ENCODE data around the gene LINGO3.
A peak's percentile ranks its signal among the peaks of the same experiment; 100 is the strongest.

LINGO3 gene

DNA sequence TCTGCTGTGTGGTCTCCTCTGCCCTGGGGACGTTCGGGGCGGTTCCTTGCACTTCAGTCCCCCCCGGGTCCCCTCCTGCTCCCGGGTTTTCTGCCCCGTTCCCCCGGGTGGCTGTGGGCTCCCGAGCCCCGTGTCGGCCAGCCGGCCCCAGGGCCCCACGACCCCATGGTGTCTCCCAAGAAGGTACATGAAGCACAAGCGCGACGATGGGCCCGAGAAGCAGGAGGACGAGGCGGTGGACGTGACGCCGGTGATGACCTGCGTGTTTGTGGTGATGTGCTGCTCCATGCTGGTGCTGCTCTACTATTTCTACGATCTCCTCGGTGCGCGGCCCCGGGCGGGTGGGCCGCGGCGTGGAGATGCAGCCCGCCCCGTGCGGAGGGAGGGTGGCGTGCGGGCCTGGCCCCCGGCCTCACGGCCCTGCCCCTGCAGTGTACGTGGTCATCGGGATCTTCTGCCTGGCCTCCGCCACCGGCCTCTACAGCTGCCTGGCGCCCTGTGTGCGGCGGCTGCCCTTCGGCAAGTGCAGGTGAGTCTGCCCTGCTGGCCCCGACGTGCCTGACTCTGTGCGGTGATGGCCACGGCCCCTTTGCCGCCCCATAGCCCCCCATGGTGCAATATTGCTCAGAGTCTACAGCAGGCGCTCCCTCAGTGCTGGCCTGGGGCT, 31.8 kb upstream of the LINGO3 start:
- DNase-seq (ENCODE audit: low spot score) = no peak

DNA sequence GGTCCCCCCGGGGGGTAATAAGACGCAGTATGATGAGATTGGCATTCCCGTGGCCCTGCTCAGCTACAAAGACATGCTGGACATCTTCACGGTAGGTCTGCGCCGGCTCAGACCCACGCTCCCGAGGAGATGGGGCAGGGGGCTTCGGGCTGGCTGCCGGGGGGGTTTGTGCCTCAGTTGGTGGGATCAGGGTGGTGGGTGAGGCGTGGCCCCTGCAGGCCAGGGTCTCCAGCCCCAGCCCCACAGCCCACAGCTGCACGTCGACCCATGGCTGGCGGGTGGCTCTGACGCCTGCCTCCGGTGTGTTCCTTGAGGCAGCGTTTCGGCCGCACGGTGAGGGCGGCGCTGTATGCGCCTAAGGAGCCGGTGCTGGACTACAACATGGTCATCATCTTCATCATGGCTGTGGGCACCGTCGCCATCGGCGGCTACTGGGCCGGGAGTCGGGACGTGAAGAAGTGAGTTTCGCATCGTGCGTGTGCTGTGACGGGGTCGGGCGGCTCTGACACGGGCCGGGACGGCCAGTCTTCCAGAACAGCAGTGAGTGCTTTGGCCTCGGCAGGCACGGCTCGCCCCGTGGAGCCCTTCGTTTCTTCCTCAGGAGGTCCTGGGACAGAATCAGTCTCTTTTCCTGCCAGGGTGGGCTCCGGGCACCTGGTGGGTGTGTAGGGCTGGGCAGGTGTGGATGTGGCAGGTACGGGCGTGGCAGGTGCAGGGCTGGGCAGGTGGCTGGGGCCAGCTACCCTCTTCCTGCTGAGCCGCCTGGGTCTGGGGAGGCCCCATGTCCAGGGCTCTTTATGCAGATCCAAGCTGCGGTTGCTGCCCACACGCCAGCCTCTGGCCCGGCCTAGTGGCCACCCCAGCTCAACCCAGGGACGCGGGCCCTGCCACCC, 31.0 kb upstream of the LINGO3 start:
- no peak for DNase-seq (ENCODE audit: low spot score)

DNA sequence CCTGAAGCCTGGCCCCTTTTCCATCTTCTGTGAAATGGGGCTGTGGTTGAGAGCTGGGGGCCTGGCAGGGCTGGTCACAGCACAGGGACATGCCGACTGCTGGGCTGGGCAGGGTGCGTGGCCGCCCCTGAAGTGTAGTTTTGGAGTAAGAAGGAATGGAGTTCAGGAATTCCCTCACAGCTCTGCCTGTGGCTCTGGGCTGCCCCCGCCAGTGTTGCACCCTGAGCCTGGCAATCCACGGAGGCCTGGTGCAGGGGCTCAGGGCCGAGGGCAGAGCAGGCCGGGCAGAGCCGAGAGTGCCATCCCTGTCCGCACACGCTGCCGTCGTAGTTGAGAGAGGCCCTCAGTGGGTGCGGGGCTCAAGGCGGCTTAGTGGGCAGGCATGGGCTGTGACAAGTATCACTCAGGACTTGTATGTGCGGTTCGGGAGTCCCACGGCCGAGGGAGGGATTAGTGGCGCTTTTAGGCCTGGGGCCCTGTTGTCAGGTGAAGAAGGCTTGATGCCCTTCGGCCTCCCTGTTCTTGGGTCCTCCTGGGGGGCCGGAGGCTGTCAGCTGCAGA, 30.2 kb upstream of the LINGO3 start:
- DNase-seq (ENCODE audit: low spot score) = no peak

DNA sequence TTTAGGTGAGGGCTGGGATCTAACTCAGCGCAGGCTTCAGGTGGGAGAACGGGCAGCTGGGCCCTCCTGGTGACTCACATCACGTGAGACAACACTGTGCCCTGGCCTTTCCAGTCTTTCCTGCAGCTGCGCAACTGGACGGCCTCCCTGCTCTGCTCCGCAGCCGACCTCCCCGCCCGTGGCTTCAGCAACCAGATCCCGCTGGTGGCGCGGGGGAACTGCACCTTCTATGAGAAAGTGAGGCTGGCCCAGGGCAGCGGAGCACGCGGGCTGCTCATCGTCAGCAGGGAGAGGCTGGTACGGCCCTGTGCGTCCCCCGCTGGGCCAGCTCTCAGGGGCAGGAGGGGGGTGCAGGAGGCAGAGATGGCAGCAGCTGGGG, 29.4 kb upstream of the LINGO3 start:
- no peak for DNase-seq (ENCODE audit: low spot score)

DNA sequence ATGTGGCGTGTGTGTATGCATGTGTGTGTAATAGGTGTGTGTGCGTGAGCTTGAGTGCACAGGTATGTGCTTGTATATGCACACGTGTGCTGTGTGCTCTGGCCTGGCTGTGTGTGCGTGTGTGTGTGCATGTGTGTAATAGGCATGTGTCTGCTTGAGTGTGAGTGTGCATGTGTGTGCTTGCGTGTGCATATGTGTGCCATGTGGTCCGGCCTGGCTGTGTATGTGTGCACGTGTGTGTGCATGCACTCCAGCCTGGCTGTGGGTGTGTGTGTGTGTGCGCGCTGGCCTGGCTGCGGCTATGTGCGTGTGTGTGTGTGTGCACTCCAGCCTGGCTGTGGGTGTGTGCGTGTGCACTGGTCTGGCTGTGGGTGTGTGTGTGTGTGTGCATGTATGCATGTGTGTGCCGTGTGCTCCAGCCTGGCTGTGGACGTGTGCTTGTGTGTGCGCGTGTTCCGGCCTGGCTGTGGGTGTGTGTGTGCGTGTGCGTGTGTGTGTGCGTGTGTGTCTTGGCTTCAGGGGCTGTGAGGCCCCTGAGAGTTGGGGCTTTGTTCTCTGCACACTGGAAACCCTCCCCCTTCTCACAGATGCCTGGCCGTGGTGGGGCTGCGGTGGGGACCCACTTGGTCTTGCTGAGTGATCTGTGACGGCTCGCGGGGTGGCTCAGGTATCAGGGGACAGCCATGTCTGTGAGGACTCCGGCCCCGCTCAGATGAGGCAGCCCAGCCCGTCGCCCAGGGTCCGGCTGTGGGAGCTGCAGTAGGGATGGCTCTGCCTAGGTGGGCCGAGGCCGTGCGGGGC, 28.8 kb upstream of the LINGO3 start:
- no peak for DNase-seq (ENCODE audit: low spot score)

DNA sequence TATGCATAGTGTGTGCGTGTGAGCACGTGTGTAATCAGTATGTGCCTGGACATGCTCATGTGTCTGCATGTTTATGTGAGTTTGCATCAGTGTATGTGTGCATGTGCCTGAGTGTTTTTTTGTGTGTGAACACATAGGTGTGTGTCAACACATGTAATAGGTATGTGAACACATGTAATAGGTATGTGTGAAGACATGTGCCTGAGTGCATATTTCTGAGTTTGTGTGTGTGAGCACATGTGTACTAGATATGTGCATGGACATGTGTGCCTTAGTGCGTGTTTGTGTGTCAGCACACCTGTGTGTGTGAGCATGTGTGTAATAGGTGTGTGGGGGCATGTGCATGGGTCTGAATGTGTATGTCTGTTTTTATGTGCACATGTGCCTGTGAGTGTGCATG, 27.9 kb upstream of the LINGO3 start:
- no peak for DNase-seq (ENCODE audit: low spot score)

DNA sequence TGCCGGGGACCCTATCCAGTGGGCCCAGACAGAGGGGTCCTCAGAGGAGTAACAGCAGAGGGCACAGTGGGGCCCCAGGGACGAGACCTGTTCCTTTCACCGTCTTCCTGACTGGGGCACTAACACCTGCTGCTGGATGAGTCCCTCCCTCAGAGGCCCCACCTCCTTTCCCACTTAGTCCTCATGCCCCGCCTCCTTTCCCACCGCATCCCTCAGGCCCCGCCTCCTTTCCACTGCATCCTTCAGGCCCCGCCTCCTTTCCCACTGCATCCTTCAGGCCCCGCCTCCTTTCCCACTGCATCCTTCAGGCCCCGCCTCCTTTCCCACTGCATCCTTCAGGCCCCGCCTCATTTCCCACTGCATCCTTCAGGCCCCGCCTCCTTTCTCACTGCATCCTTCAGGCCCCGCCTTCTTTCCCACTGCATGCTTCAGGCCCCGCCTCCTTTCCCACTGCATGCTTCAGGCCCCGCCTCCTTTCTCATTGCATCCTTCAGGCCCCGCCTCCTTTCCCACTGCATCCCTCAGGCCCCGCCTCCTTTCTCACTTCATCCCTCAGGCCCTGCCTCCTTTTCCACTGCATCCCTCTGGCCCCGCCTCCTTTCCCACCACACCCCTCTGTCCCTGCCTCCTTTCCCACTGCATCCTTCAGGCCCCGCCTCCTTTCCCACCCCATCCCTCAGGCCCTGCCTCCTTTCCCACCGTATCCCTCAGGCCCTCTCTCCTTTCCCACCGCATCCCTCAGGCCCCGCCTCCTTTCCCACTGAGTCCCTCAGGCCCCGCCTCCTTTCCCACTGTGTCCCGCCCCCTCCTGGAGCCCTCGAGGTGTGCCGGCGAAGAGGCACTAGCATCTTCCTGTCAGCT, 27.3 kb upstream of the LINGO3 start:
- no peak for DNase-seq (ENCODE audit: low spot score)

DNA sequence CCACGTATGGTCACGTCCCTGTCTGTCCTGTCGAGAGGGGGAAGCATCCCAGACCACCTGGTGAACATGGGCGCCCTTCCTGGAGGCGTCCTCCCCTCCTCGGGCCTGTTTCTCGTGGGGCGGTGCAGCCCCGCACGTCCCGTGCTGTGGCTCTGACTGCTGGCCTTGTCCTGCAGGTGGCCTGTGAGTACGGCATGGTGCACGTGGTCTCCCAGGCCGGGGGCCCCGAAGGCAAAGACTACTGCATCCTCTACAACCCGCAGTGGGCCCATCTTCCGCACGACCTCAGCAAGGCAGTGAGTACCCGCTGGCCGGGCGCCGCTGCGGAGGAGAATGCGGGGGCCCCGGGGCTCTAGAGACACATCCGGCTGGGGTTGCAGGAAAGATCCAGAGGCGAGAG, 26.5 kb upstream of the LINGO3 start:
- no peak for DNase-seq (ENCODE audit: low spot score)

DNA sequence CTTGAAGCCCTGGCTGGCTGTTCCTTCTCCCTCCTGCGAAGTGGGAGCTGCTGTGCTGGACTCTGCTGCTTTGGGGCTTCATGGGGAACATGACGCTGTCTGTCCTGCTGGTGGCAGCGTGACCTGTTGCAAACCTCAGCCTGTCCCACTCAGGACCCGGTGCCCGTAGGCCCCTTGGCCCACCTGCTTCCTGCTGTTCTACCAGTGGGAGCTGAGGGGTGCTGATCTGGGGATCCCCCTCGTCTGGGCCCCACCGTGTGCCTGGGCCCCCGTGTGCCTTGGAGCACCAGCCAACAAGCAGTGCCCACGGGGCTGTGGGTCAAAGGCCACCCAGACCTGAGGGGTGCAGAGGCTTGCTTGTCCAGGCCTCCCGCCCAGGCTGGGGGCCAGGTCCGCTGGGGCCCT, 25.9 kb upstream of the LINGO3 start:
- no peak for DNase-seq (ENCODE audit: low spot score)

DNA sequence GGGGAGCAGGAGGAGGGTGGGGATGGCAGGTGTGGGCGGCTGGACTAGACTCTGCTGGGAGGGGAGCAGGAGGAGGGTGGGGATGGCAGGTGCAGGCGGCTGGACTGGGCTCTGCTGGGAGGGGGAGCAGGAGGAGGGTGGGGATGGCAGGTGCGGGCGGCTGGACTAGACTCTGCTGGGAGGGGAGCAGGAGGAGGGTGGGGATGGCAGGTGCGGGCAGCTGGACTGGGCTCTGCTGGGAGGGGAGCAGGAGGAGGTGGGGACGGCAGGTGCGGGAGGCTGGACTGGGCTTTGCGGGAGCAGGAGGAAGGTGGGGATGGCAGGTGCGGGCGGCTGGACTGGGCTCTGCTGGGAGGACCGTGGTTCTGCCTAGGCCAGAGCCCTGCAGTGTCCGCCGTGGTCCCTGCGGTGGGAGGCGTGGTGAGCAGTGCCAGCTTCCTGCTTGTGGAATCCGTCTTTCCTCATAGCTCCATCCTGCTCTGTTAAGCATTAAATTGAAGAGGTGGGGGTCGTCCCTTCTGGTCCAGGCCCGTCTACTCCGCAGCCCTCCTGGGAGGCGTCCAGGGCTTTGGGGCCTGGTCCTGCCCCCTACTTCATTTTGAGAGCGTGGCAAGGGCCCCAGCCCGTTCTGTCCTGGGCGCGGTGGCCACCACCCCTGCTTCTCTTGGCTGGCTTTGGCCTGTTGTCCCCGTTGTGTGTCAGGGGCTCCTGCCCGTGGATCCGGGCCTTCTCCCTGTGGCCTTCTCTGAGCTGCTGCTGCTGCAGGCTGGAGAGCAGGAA, 25.3 kb upstream of the LINGO3 start:
- no peak for DNase-seq (ENCODE audit: low spot score)

DNA sequence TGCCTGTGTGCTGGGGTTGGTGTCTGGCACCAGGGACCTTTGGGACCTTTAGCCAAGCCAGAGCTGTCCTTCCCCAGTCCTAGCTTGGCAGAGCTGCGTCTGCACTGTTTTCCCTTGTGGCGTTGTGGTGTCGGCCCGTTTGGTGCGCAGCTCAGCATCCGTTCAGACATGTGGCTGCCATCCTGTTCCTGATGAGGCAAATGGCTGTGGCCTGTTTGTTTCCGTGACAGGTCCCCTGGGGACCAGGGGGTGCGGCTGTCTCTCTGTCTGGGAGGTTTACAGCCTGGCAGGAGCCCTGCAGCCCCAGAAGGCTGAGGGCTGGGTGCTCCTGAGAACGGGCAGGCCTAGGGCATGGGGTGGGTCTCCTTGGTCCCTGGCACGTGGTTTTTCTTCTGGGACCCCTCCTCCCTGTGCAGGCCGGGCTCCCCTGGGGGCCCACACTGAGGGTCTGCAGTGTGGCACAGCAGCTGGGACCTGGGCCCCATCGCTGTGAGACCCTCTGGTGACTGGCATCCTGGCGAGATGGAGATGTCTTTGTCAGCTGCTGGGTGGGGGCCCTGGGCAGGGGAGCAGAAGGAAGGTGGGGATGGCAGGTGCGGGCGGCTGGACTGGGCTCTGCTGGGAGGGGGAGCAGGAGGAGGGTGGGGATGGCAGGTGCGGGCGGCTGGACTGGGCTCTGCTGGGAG, 24.5 kb upstream of the LINGO3 start:
- DNase-seq (ENCODE audit: low spot score) = peak; percentile 61

DNA sequence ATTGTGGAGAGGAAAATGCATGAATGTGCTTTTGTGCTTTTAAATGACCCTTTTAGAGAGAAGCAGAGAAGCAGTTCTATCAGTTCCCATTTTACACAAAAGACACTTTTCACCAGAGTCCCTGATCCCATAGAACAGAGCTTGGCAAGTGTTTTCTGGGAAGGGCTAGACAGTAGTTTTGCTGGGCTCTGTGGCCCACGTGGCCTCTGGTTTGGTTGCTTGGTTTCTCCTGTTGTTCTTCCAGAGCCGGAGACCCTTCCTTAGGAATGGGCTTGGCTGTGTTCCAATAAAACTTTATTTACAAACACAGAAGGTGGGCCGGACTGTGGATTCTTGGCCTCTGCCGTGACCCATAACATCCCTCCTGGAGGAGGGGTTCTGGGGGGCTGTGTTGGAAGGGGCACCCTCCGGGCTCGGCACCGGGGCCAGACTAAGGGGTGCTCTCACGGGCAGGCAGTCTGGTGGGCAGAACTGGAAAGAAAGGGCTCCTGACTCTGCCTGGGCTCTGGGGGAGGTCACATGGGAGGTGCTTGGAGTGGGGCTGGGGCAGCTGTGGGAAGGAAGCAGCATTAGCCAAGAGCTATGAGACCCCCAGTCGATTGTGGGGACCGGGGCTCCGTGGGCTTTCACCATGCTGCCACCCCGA, 23.8 kb upstream of the LINGO3 start:
- no peak for DNase-seq (ENCODE audit: low spot score)

DNA sequence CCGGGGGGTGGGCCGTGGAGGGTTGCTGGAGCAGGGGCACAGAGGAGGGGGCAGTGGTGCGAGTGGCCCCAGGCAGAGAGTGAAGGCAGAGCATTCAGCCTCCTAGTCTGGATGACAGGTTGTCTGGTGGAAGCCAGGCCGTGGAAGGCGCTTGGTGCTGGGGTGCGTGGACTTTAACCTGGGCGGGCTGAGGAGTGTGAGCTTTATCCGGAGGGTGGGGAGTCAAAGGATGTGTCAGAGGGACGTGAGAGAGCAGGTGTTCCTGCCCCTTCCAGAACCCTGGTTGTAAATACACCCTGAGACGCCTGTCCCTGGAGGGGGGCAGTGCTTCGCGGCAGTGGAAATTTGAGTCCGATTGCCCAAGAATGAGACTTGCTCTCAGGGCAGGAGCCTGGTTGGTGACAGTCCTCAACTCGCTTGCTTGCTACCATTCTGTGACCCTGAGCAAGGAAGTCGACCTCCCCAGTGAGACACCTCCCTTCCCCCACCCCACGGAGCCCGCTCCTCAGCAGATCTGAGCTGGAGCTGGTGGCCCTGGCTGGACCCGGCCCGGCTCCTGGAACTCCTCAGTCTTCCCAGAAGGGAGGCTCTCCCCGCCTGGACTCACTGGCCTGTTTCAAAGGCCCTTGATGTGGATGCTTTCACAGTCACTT, 22.8 kb upstream of the LINGO3 start:
- DNase-seq (ENCODE audit: low spot score) = no peak

DNA sequence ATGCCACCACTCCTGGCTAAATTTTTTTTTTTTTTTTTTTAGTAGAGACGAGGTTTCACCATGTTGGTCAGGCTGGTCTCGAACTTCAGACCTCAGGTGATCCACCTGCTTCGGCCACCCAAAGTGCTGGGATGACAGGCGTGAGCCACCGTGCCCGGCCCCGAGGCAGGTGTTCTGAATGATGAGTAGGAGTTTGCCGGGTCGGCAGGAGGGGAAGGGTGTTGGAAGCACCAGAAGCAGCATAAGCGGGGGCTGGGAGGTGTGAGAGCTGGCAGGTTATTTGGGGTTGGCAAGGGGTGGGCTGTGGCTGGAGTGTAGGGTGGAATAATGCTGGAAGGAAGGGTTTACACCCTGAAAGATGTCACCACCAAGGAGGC, 22.3 kb upstream of the LINGO3 start:
- DNase-seq (ENCODE audit: low spot score) = no peak

DNA sequence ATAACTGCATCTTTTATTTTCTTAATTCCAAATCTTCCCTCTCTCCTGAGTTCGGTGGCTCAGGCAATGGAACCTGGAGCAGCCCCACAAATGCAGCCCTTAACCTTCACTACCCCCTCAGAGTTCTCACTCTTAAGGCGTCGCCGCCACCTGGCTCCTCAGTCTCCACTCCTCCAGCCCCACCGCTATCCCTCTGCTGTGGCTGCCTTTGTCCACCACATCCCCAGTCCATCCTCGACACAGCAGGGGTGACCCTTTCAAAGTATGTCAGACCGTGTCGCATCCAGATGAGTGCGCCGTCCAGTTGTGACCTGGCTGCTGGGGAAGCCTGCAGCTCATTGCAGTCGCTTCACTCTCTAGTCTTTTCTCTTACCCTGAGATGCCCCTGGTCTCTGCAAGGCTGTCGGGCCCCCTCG, 21.6 kb upstream of the LINGO3 start:
- DNase-seq (ENCODE audit: low spot score) = no peak

DNA sequence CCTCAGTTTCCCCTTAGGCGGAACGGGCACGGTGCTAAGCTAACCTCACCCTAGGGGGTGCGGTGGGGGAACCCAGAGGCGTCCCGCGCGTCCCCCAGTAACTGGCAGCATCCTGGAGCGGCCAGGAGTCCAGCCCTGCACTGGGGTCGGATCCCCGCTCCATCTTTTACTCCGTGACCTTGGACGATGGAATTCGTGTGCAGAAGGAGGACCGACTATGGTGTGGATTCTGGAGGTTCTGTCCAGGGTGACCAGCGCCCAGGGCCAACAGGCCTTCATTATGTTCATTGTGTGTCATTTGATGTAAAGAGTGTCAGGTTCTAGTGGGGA, 21.2 kb upstream of the LINGO3 start:
- DNase-seq (ENCODE audit: low spot score) = no peak

DNA sequence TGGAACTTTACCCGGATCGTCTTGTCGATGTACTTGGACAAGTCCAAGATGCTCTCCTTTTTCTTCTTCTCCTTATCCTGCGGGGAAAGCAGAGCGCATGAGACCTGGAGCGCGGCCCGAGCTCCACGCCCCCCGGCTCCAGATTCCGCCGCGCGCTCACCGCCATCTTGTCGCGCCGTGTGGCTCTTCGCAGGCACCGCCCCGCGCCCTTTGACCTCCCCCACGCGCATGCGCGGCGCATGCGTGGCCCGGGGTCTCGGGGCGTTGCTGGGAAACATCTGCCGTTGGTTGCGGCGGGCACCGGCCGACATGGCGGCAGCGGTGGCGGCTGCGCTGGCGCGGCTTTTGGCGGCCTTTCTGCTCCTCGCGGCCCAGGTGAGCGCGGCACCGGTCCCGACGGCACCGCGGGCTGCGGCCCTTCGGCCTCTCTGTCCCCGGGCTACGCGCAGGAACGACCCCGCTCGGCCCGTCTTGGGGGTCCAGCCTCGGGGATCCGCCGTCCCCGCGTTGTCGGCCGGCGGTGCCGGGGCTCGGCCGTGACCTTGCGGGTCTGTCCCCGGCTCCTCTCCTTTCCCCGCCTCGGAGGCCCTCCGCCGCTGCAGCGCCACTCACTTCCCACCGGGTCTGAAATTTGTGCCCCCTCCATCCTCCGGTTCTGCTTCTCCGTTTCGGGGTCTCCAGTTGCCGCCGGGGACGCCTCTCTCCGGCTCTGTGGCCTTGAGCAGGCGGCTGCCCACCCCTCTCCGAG, 20.6 kb upstream of the LINGO3 start, which contains the start of the genes LSM7 and SPPL2B:
Gene LSM7, minus strand, starts transcription at position 186 of the 748 bp plus-strand sequence. Its CDS starts 20 bp downstream, at position 166.
Gene SPPL2B, plus strand, starts transcription at position 284 of the 748 bp plus-strand sequence. Its CDS starts 26 bp downstream, at position 310.
- DNase-seq (ENCODE audit: low spot score) = peak; percentile 99

DNA sequence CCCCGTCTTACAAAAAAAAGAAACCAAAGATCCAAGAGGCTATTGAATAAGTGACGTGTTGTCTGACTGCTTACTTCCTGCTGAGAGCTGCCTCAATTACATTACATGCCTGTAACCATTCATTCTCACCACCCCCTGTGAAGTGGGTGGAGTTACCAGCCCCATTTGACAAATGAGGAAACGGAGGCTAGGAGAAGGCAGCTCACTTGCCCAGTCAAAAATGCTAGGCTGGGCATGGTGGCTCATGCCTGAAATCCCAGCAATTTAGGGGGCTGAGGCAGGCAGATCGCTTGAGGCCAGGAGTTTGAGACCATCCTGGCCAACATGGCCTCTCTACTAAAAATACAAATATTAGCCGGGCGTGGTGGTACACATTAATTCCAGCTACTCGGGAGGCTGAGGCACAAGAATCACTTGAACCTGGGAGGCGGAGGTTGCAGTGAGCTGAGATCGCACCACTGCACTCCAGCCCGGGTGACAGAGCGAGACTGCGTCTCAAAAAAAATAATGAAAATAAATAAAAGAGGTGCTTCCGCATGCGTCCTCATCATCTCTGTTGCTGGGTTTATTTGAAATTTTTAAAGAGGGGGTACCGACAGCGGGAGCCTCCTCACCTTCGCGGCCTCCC, 19.9 kb upstream of the LINGO3 start:
- peak; percentile 75 for DNase-seq (ENCODE audit: low spot score)
